B cell (primary cell): ENCODE results near the gene SNAP29. TPM values are rescaled to one million over a fixed set of nuclear protein-coding genes. Genes with fewer than 3 reads are reported as not detected.

Source experiments
- ATAC-seq: fragments of 200-7000 bp; cut with Tn5 transposase; one replicate; pipeline ENCODE4 v1.10.0; 2021; ENCODE audit warnings: low read depth, mild to moderate bottlenecking, moderate number of reproducible peaks, moderate library complexity
- CTCF ChIA-PET: fragments of 350-600 bp; sonication (Branson Sonifier 250); formaldehyde crosslinking; loops from one replicate; lab custom pipeline; 2021; ENCODE audit warnings: antibody characterized with exemption, inconsistent platforms; lab: Charles Lee
- POLR2A ChIA-PET: fragments of 350-600 bp; sonication (Branson Sonifier 250); formaldehyde crosslinking; loops from one replicate; lab custom pipeline; 2021; ENCODE audit warnings: antibody characterized with exemption; lab: Charles Lee
- DNase-seq: peaks from one replicate; pipeline ENCODE4 v3.0.0; 2013
- H2AFZ ChIP-seq: 2 replicates; pipeline ENCODE4 v1.6.1; 2012; ENCODE audit warnings: mild to moderate bottlenecking, low read depth, low read length; ENCODE audit not compliant: insufficient read depth, poor library complexity, severe bottlenecking
- H3K27ac ChIP-seq, 2 donors: 1 replicate in 1 of 2; 2 replicates in 1 of 2; pipeline ENCODE4 v1.5.1; 2012 to 2013; ENCODE audit warnings: low read length in 2 of 2, mild to moderate bottlenecking in 2 of 2, moderate library complexity in 1 of 2
- H3K27me3 ChIP-seq, 4 experiments: fragments of 200-600 bp in 1 of 4; sonication (generic) in 1 of 4; replicated peaks in 1 of 4; 1 replicate in 2 of 4; 2 replicates in 2 of 4; pipeline versions ENCODE4 v1.6.1 to v1.7.0; 2013 to 2016; ENCODE audit warnings: low read length in 3 of 4, mild to moderate bottlenecking in 2 of 4, mixed read lengths in 1 of 4, moderate library complexity in 1 of 4; ENCODE audit not compliant: insufficient read depth in 4 of 4, control insufficient read depth in 3 of 4; ENCODE audit errors: control extremely low read depth in 1 of 4
- H3K36me3 ChIP-seq, 2 experiments: replicated peaks in 1 of 2; 1 replicate in 1 of 2; 2 replicates in 1 of 2; pipeline versions ENCODE4 v1.6.1 to v1.7.1; 2013; ENCODE audit warnings: low read length in 1 of 2; ENCODE audit not compliant: insufficient read depth in 2 of 2, control insufficient read depth in 1 of 2; ENCODE audit errors: control extremely low read depth in 1 of 2, extremely low read depth in 1 of 2
- H3K4me1 ChIP-seq, 2 donors: fragments of 200-600 bp in 1 of 2; sonication (generic) in 1 of 2; 1 replicate in 1 of 2; 2 replicates in 1 of 2; pipeline versions ENCODE4 v1.5.1 to v1.6.1; 2013 to 2017; ENCODE audit warnings: low read length in 2 of 2; ENCODE audit not compliant: control insufficient read depth in 2 of 2, insufficient read depth in 2 of 2
- H3K4me2 ChIP-seq: replicated peaks from 2 replicates; pipeline ENCODE3; 2012; ENCODE audit warnings: mild to moderate bottlenecking, low read depth, low read length; ENCODE audit not compliant: poor library complexity, severe bottlenecking
- H3K4me3 ChIP-seq, 5 experiments: fragments of 200-600 bp in 1 of 5; sonication (generic) in 1 of 5; 1 replicate in 3 of 5; 2 replicates in 2 of 5; pipeline versions ENCODE4 v1.5.1 to v1.7.0; 2011 to 2016; ENCODE audit warnings: low read length in 4 of 5, mild to moderate bottlenecking in 4 of 5, low read depth in 2 of 5, control low read depth in 1 of 5, moderate library complexity in 1 of 5; ENCODE audit not compliant: insufficient read depth in 1 of 5; ENCODE audit errors: control extremely low read depth in 1 of 5, extremely low read depth in 1 of 5
- H3K79me2 ChIP-seq: fragments of 200-600 bp; sonication (generic); one replicate; pipeline ENCODE4 v1.6.0; 2016; ENCODE audit warnings: low read length; ENCODE audit not compliant: control insufficient read depth, insufficient read depth
- H3K9ac ChIP-seq: fragments of 200-600 bp; sonication (generic); 2 replicates; pipeline ENCODE4 v1.6.1; 2017; ENCODE audit warnings: mild to moderate bottlenecking, low read length, moderate library complexity
- H3K9me3 ChIP-seq, 3 donors: one replicate each; pipeline versions ENCODE4 v1.6.1 to v1.7.1; 2013; ENCODE audit warnings: low read length in 2 of 3; ENCODE audit not compliant: control insufficient read depth in 2 of 3, insufficient read depth in 1 of 3; ENCODE audit errors: control extremely low read depth in 1 of 3
- H4K20me1 ChIP-seq: 2 replicates; pipeline ENCODE4 v1.6.0; 2012; ENCODE audit warnings: mild to moderate bottlenecking, low read length; ENCODE audit not compliant: insufficient read depth, control insufficient read depth, poor library complexity, severe bottlenecking
- H3K27ac Mint-ChIP-seq: one replicate; pipeline ENCODE4 v1.8.0; 2021; ENCODE audit warnings: mixed read lengths
- H3K27me3 Mint-ChIP-seq: one replicate; pipeline ENCODE4 v1.8.0; 2021; ENCODE audit warnings: mixed read lengths
- H3K4me1 Mint-ChIP-seq: one replicate; pipeline ENCODE4 v1.8.0; 2021; ENCODE audit warnings: mixed read lengths
- H3K4me3 Mint-ChIP-seq: one replicate; pipeline ENCODE4 v1.8.0; 2021; ENCODE audit warnings: mixed read lengths
- H3K9me3 Mint-ChIP-seq: one replicate; pipeline ENCODE4 v1.8.0; 2022; ENCODE audit warnings: mixed read lengths; ENCODE audit not compliant: insufficient read depth
- EZH2 ChIP-seq: IDR thresholded peaks from 2 replicates; pipeline ENCODE4 v1.6.1; 2012; ENCODE audit warnings: borderline replicate concordance, low read depth, mild to moderate bottlenecking, moderate library complexity, low read length; ENCODE audit not compliant: insufficient read depth, poor library complexity, severe bottlenecking
- WGBS: methylation state at CpG from one replicate; pipeline ENCODE4 v1.1.5; 2013; ENCODE audit warnings: missing lambda C conversion rate; ENCODE audit not compliant: insufficient coverage; 5-methylcytosine and 5-hydroxymethylcytosine counted together
- intact Hi-C: fragments of 100-400 bp; cut with micrococcal nuclease; formaldehyde crosslinking; loops from one replicate; pipeline ENCODE4 v1.10.0; 2022
- polyA plus RNA-seq: library from polyadenylated mRNA; depleted of rRNA; stranded (reverse); fragments of >200 nt; gene quantifications from 2 replicates; pipeline ENCODE4 v1.2.3, GENCODE V29; 2012
- total RNA-seq, 2 donors: library from RNA; stranded (reverse); fragments of 120-200 nt in 1 of 2; gene quantifications; 1 replicate in 1 of 2; 2 replicates in 1 of 2; pipeline versions ENCODE4 v1.2.3 to v1.2.4, GENCODE V29; 2013 to 2022
- TF ChIP-seq, protein P1 (sequence below): fragments of 200-600 bp; IDR thresholded peaks from one replicate; pipeline ENCODE4 v1.8.0; 2022; ENCODE audit warnings: antibody characterized with exemption, mild to moderate bottlenecking

SNAP29 gene
- total and polyA plus RNA-seq, 2 donors (not counting 1 experiment from before 2014, with no cell fraction given), result 13.4 to 17.4 TPM

DNA sequence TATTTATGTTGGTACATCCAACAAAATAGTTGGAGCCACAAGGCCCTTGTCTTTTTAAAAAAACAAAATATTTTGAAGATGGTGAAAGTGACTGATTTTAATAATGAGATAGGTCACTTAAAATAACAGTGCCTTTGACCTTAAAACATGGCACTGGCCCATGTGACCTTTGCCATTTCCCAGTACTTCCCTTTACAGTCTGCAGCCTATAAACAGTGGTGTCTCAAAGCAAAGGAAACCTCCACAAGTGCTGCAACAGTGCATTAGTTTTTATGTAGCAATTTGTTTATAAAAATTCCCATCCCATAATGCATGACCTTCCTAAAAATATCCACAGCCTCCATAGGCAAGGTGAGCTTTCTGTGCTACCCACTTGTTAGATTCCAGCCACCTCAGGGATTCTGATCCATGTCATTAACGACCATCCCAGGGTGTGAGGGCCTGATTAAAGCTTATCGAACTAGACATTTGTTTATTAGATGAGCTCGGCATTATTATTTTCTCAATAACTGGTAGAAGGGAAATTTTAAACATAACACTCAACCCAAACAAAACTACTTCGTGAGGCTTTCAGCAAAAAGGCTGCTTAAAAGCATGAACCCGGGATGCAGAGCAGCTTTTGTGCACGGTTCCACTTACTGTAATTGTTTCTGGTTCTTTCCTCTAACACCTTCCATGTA is 30.4 kb downstream of the SNAP29 start:
- Histone ChIP-seq H3K27ac (no peak overlapping the region), H3K4me2 (no peak overlapping the region), H3K27me3 (no peaks in the 10 kb centered on the region), H3K9me3 (no peaks in the 10 kb centered on the region), H4K20me1 (no peaks in the 10 kb centered on the region), H3K79me2 (no peaks in the 10 kb centered on the region), H3K4me1 (no peaks in the 10 kb centered on the region), H3K9ac (no peak overlapping the region), H2AFZ (no peak overlapping the region), H3K4me3 (no peak overlapping the region), H3K36me3 (peaks cover 0 to 30% of the 10 kb centered on the region in 2 experiments)
- H3K27ac Mint-ChIP-seq, result no peak overlapping the region
- no peaks in the 10 kb centered on the region for H3K27me3 Mint-ChIP-seq
- CTCF ChIA-PET, result interaction anchor here (1.2 kb wide), 1 partner anchor 8 kb away, joined by 3 read pairs; no protein-coding TSS in a partner anchor
- no peak overlapping the region for H3K4me3 Mint-ChIP-seq
- intact Hi-C loops, result no loop called here
- DNase-seq (no peak), ATAC-seq (no peak)
- no peaks in the 10 kb centered on the region for H3K4me1 Mint-ChIP-seq
- WGBS, result 100% methylated on average over 3 of the region's 6 CpGs
- no peak for TF ChIP-seq EZH2
- TF ChIP-seq, protein P1, sequence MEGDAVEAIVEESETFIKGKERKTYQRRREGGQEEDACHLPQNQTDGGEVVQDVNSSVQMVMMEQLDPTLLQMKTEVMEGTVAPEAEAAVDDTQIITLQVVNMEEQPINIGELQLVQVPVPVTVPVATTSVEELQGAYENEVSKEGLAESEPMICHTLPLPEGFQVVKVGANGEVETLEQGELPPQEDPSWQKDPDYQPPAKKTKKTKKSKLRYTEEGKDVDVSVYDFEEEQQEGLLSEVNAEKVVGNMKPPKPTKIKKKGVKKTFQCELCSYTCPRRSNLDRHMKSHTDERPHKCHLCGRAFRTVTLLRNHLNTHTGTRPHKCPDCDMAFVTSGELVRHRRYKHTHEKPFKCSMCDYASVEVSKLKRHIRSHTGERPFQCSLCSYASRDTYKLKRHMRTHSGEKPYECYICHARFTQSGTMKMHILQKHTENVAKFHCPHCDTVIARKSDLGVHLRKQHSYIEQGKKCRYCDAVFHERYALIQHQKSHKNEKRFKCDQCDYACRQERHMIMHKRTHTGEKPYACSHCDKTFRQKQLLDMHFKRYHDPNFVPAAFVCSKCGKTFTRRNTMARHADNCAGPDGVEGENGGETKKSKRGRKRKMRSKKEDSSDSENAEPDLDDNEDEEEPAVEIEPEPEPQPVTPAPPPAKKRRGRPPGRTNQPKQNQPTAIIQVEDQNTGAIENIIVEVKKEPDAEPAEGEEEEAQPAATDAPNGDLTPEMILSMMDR, result no peak
- POLR2A ChIA-PET, result no interaction called here
- H3K9me3 Mint-ChIP-seq, result no peaks in the 10 kb centered on the region

- ATAC-seq, result no peak
- ChIA-PET POLR2A (no interaction called here), CTCF (interaction anchor here (1.2 kb wide), 1 partner anchor 9 kb away, joined by 3 read pairs; no protein-coding TSS in a partner anchor)
- H3K4me1 Mint-ChIP-seq, result no peaks in the 10 kb centered on the region
- Histone ChIP-seq H2AFZ (no peak overlapping the region), H3K27me3 (no peaks in the 10 kb centered on the region), H3K9me3 (no peaks in the 10 kb centered on the region), H3K9ac (no peak overlapping the region), H4K20me1 (no peaks in the 10 kb centered on the region), H3K36me3 (peaks cover 0 to 28% of the 10 kb centered on the region in 2 experiments), H3K79me2 (no peaks in the 10 kb centered on the region), H3K4me1 (no peaks in the 10 kb centered on the region), H3K27ac (no peak overlapping the region), H3K4me3 (no peak overlapping the region), H3K4me2 (no peak overlapping the region)
- H3K4me3 Mint-ChIP-seq, result no peak overlapping the region
- WGBS, result 100% methylated on average over 4 of the region's 13 CpGs
- no peak for TF ChIP-seq EZH2
- TF ChIP-seq, protein P1, result no peak
- intact Hi-C loops, result no loop called here
- H3K27me3 Mint-ChIP-seq, result peaks cover 3% of the 10 kb centered on the region
- no peaks in the 10 kb centered on the region for H3K9me3 Mint-ChIP-seq
- no peak overlapping the region for H3K27ac Mint-ChIP-seq
- DNase-seq, result no peak
These were observed 31.2 kb downstream of the SNAP29 start for GRCh38 chr22:20889904-20890540.
